T-helper 1 cell treated with Interleukin-12 subunit alpha and Interleukin-12 subunit beta and Interleukin-4 antibody, amounts not matched to agents 30 ng/mL and 1 ng/mL, for 36 hours (primary cell): ENCODE data around the gene SCAP. TPM values are rescaled to one million over a fixed set of nuclear protein-coding genes. Genes with fewer than 3 reads are reported as not detected.

ENCODE experiments used
- intact Hi-C: fragments of 100-400 bp; cut with micrococcal nuclease; formaldehyde crosslinking; loops from one replicate; pipeline ENCODE4 v1.15.1; 2024
- total RNA-seq: library from RNA; stranded (reverse); gene quantifications from 2 replicates; pipeline ENCODE4 v1.2.3, GENCODE V29; 2022

Gene SCAP
- total RNA-seq, 1 donor from 2014 or later = 77.0 TPM

- intact Hi-C loops = no loop called here
Observed at GRCh38 chr3:47434849-47435248, 40.9 kb downstream of the SCAP start.

GRCh38 chr3:47433796-47434195, 41.9 kb downstream of the SCAP start:
- intact Hi-C loops = no loop called here

GRCh38 chr3:47432673-47433072, 43.1 kb downstream of the SCAP start:
- intact Hi-C loops = no loop called here

GRCh38 chr3:47431225-47431624, 44.5 kb downstream of the SCAP start:
- intact Hi-C loops = no loop called here

- intact Hi-C loops = no loop called here
Observed at GRCh38 chr3:47430606-47431005, 45.1 kb downstream of the SCAP start.

GRCh38 chr3:47429476-47430270, 46.1 kb downstream of the SCAP start:
- intact Hi-C loops = no loop called here

- intact Hi-C loops = no loop called here
Observed at GRCh38 chr3:47428662-47429061, 47.1 kb downstream of the SCAP start.

- intact Hi-C loops = no loop called here
Observed at GRCh38 chr3:47427866-47428265, 47.9 kb downstream of the SCAP start.

GRCh38 chr3:47425959-47426358, 49.8 kb downstream of the SCAP start:
- intact Hi-C loops = no loop called here

GRCh38 chr3:47425383-47425778, 50.4 kb downstream of the SCAP start:
- intact Hi-C loops = no loop called here

GRCh38 chr3:47424434-47425382, 51.0 kb downstream of the SCAP start:
- intact Hi-C loops = no loop called here

- intact Hi-C loops = no loop called here
Observed at GRCh38 chr3:47423548-47424145, 52.1 kb downstream of the SCAP start.

- intact Hi-C loops = no loop called here
Observed at GRCh38 chr3:47422743-47423142, 53.0 kb downstream of the SCAP start.

GRCh38 chr3:47421741-47422649, 53.7 kb downstream of the SCAP start:
- intact Hi-C loops = loop anchor here (1.0 to 2.0 kb wide), 6 partner anchors 42 to 381 kb away; partner anchors contain the start of genes DHX30, ELP6 and SCAP

GRCh38 chr3:47420511-47421484, 54.9 kb downstream of the SCAP start:
- intact Hi-C loops = loop anchor here (1.0 to 2.0 kb wide), 6 partner anchors 40 to 383 kb away; partner anchors contain the start of genes DHX30, ELP6 and SCAP

- intact Hi-C loops = loop anchor here (2.0 kb wide), 1 partner anchor 47 kb away; no protein-coding TSS in a partner anchor
Observed at GRCh38 chr3:47420044-47420430, 55.7 kb downstream of the SCAP start.

- intact Hi-C loops = loop anchor here (2.0 kb wide), 1 partner anchor 47 kb away; no protein-coding TSS in a partner anchor
Observed at GRCh38 chr3:47419083-47420043, 56.4 kb downstream of the SCAP start.
